GM19468 (cell line): ENCODE measurements around the gene PTGS1.
"Not testable (repeated sequence)": the region's sequence is repeated elsewhere in the genome, so short reads cannot be mapped to it uniquely, and the experiment has no call there.

Experiments used
- ATAC-seq: cut with Tn5 transposase; IDR thresholded peaks from one replicate; pipeline ENCODE4 v1.9.1; 2021; ENCODE audit warnings: mild to moderate bottlenecking, moderate library complexity, moderate number of reproducible peaks; ENCODE audit not compliant: unreplicated experiment; ENCODE audit errors: extremely low read depth

Gene PTGS1

GRCh38 chr9:122370869-122371755 lies at the start of gene PTGS1:
PTGS1 (plus strand) TSS chr9:122371024; CDS start chr9:122371085, 61 bp downstream.
- ATAC-seq = no peak

- no peak for ATAC-seq
Observed at GRCh38 chr9:122322553-122322952, 48.3 kb upstream of the PTGS1 start.

GRCh38 chr9:122324665-122325064 lies 46.2 kb upstream of the PTGS1 start:
- not testable (repeated sequence) for ATAC-seq

- no peak for ATAC-seq
Observed at GRCh38 chr9:122325124-122325523, 45.7 kb upstream of the PTGS1 start.

- ATAC-seq = no peak
Observed at GRCh38 chr9:122327175-122327574, 43.6 kb upstream of the PTGS1 start.

GRCh38 chr9:122329597-122329996 lies 41.2 kb upstream of the PTGS1 start:
- no peak for ATAC-seq

GRCh38 chr9:122330466-122330865 lies 40.4 kb upstream of the PTGS1 start:
- ATAC-seq = not testable (repeated sequence)

GRCh38 chr9:122331523-122331927 lies 39.3 kb upstream of the PTGS1 start:
- no peak for ATAC-seq

- no peak for ATAC-seq
Observed at GRCh38 chr9:122332083-122332482, 38.7 kb upstream of the PTGS1 start.

- no peak for ATAC-seq
Observed at GRCh38 chr9:122332644-122333043, 38.2 kb upstream of the PTGS1 start.

- no peak for ATAC-seq
Observed at GRCh38 chr9:122333169-122333808, 37.5 kb upstream of the PTGS1 start.

- ATAC-seq = no peak
Observed at GRCh38 chr9:122334916-122335315, 35.9 kb upstream of the PTGS1 start.

GRCh38 chr9:122336189-122336588 lies 34.6 kb upstream of the PTGS1 start:
- no peak for ATAC-seq

GRCh38 chr9:122336866-122337555 lies 33.8 kb upstream of the PTGS1 start:
- ATAC-seq = no peak

- no peak for ATAC-seq
Observed at GRCh38 chr9:122337556-122337929, 33.3 kb upstream of the PTGS1 start.

- ATAC-seq = no peak
Observed at GRCh38 chr9:122338536-122338935, 32.3 kb upstream of the PTGS1 start.

GRCh38 chr9:122338994-122339393 lies 31.8 kb upstream of the PTGS1 start:
- ATAC-seq = no peak

- no peak for ATAC-seq
Observed at GRCh38 chr9:122339579-122339978, 31.2 kb upstream of the PTGS1 start.

- no peak for ATAC-seq
Observed at GRCh38 chr9:122340161-122340560, 30.7 kb upstream of the PTGS1 start.

GRCh38 chr9:122342323-122343050 lies 28.3 kb upstream of the PTGS1 start:
- no peak for ATAC-seq
